HG03521 (cell line): ENCODE results near the gene SEPSECS.

ENCODE experiments used
- ATAC-seq: cut with Tn5 transposase; IDR thresholded peaks from one replicate; pipeline ENCODE4 v1.9.1; 2021; ENCODE audit warnings: mild to moderate bottlenecking, moderate library complexity; ENCODE audit not compliant: unreplicated experiment

SEPSECS gene

GRCh38 chr4:25110527-25111329 is 49.5 kb downstream of the SEPSECS start:
- ATAC-seq, result no peak

GRCh38 chr4:25109511-25109910 is 50.7 kb downstream of the SEPSECS start:
- no peak for ATAC-seq

- no peak for ATAC-seq
Measured at GRCh38 chr4:25108556-25108955, 51.7 kb downstream of the SEPSECS start.

- no peak for ATAC-seq
Measured at GRCh38 chr4:25107827-25108516, 52.3 kb downstream of the SEPSECS start.

- no peak for ATAC-seq
Measured at GRCh38 chr4:25106363-25107151, 53.7 kb downstream of the SEPSECS start.

- ATAC-seq, result no peak
Measured at GRCh38 chr4:25104591-25104990, 55.7 kb downstream of the SEPSECS start.

- no peak for ATAC-seq
Measured at GRCh38 chr4:25103418-25103817, 56.8 kb downstream of the SEPSECS start.

- ATAC-seq, result no peak
Measured at GRCh38 chr4:25101836-25102235, 58.4 kb downstream of the SEPSECS start.

GRCh38 chr4:25100710-25101109 is 59.5 kb downstream of the SEPSECS start:
- ATAC-seq, result no peak

GRCh38 chr4:25100021-25100555 is 60.2 kb downstream of the SEPSECS start:
- ATAC-seq, result no peak

- no peak for ATAC-seq
Measured at GRCh38 chr4:25098964-25099891, 61.0 kb downstream of the SEPSECS start.

GRCh38 chr4:25096981-25097443 is 63.2 kb downstream of the SEPSECS start:
- no peak for ATAC-seq

GRCh38 chr4:25096251-25096980 is 63.8 kb downstream of the SEPSECS start:
- no peak for ATAC-seq

- no peak for ATAC-seq
Measured at GRCh38 chr4:25095837-25096236, 64.4 kb downstream of the SEPSECS start.

GRCh38 chr4:25092139-25092538 is 68.1 kb downstream of the SEPSECS start:
- ATAC-seq, result no peak

- no peak for ATAC-seq
Measured at GRCh38 chr4:25090516-25090915, 69.7 kb downstream of the SEPSECS start.

GRCh38 chr4:25089051-25089763 is 71.0 kb downstream of the SEPSECS start:
- no peak for ATAC-seq

- ATAC-seq, result no peak
Measured at GRCh38 chr4:25088093-25088952, 71.9 kb downstream of the SEPSECS start.
